Parathyroid adenoma (tissue), 2 donors: ENCODE results near the gene AGR3.
"Not testable (repeated sequence)": the region's sequence is repeated elsewhere in the genome, so short reads cannot be mapped to it uniquely, and the experiment has no call there.

Experiments
- H2AFZ ChIP-seq: fragments of 300-600 bp; sonication (generic); one replicate; pipeline ENCODE4 v1.7.0; 2017; ENCODE audit warnings: antibody characterized with exemption, mild to moderate bottlenecking
- H3K27ac ChIP-seq: fragments of 300-600 bp; sonication (generic); one replicate; pipeline ENCODE4 v1.7.0; 2017
- H3K27me3 ChIP-seq: fragments of 300-600 bp; sonication (generic); one replicate; pipeline ENCODE4 v1.7.0; 2017; ENCODE audit warnings: low read length; ENCODE audit not compliant: control insufficient read depth, insufficient read depth
- H3K36me3 ChIP-seq: fragments of 300-600 bp; sonication (generic); one replicate; pipeline ENCODE4 v1.7.0; 2017; ENCODE audit warnings: low read length; ENCODE audit not compliant: control insufficient read depth, insufficient read depth
- H3K4me1 ChIP-seq: fragments of 300-600 bp; sonication (generic); one replicate; pipeline ENCODE4 v1.7.0; 2017; ENCODE audit warnings: control low read depth
- H3K4me2 ChIP-seq: fragments of 300-600 bp; sonication (generic); one replicate; pipeline ENCODE4 v1.7.0; 2017; ENCODE audit warnings: low read length
- H3K4me3 ChIP-seq: fragments of 300-600 bp; sonication (generic); one replicate; pipeline ENCODE4 v1.7.0; 2017; ENCODE audit warnings: low read depth, low read length
- H3K79me2 ChIP-seq: fragments of 300-600 bp; sonication (generic); one replicate; pipeline ENCODE4 v1.7.0; 2017; ENCODE audit warnings: control low read depth
- H3K9ac ChIP-seq: fragments of 300-600 bp; sonication (generic); one replicate; pipeline ENCODE4 v1.7.0; 2017; ENCODE audit warnings: mild to moderate bottlenecking
- H3K9me3 ChIP-seq: fragments of 300-600 bp; sonication (generic); one replicate; pipeline ENCODE4 v1.7.0; 2017; ENCODE audit warnings: low read length; ENCODE audit not compliant: control insufficient read depth
- CTCF ChIP-seq: fragments of 300-600 bp; sonication (generic); IDR thresholded peaks from one replicate; pipeline ENCODE4 v1.7.0; 2017; ENCODE audit warnings: antibody characterized with exemption, mild to moderate bottlenecking
- donor health status: primary hyperparathyroidism.

Gene AGR3

GRCh38 chr7:16874066-16874465, 7.7 kb downstream of the AGR3 start:
- H3K4me3 ChIP-seq: no peak overlapping the region
- no peaks in the 10 kb centered on the region for H3K36me3 ChIP-seq
- H3K9me3 ChIP-seq: peaks cover 3% of the 10 kb centered on the region
- TF ChIP-seq CTCF: no peak
- H3K79me2 ChIP-seq: no peaks in the 10 kb centered on the region
- H3K27me3 ChIP-seq: no peaks in the 10 kb centered on the region
- no peak overlapping the region for H3K4me2 ChIP-seq
- no peak overlapping the region for H3K9ac ChIP-seq
- no peak overlapping the region for H3K27ac ChIP-seq
- H2AFZ ChIP-seq: no peak overlapping the region
- H3K4me1 ChIP-seq: no peaks in the 10 kb centered on the region

- Histone ChIP-seq H3K4me1 (no peaks in the 10 kb centered on the region), H3K27me3 (no peaks in the 10 kb centered on the region), H3K9ac (no peak overlapping the region), H3K4me3 (no peak overlapping the region), H3K9me3 (peaks cover 3% of the 10 kb centered on the region), H3K4me2 (no peak overlapping the region), H3K79me2 (no peaks in the 10 kb centered on the region), H3K36me3 (no peaks in the 10 kb centered on the region), H2AFZ (no peak overlapping the region), H3K27ac (no peak overlapping the region)
- TF ChIP-seq CTCF: no peak
Measured at GRCh38 chr7:16867328-16867727, 14.5 kb downstream of the AGR3 start.

GRCh38 chr7:16853189-16853588, 28.6 kb downstream of the AGR3 start:
- H3K4me3 ChIP-seq, H3K36me3 ChIP-seq, H3K9ac ChIP-seq, H3K27me3 ChIP-seq, H3K4me1 ChIP-seq, H2AFZ ChIP-seq, H3K4me2 ChIP-seq, H3K79me2 ChIP-seq, H3K9me3 ChIP-seq, H3K27ac ChIP-seq: not testable (repeated sequence)

- no peak for TF ChIP-seq CTCF
- peaks cover 7% of the 10 kb centered on the region for H3K4me1 ChIP-seq
Measured at GRCh38 chr7:16851829-16852228, 30.0 kb downstream of the AGR3 start.

GRCh38 chr7:16850614-16851466, 30.9 kb downstream of the AGR3 start:
- Histone ChIP-seq H3K27ac (no peak overlapping the region), H3K79me2 (no peaks in the 10 kb centered on the region), H3K4me2 (no peak overlapping the region), H3K36me3 (no peaks in the 10 kb centered on the region), H3K9me3 (no peaks in the 10 kb centered on the region), H3K4me1 (peaks cover 7% of the 10 kb centered on the region), H3K27me3 (no peaks in the 10 kb centered on the region), H2AFZ (no peak overlapping the region), H3K9ac (no peak overlapping the region), H3K4me3 (no peak overlapping the region)
- TF ChIP-seq CTCF: no peak

More at GRCh38 chr7:16851829-16852228, 30.0 kb downstream of the AGR3 start:
- Histone ChIP-seq H3K4me2 (no peak overlapping the region), H3K9ac (no peak overlapping the region), H3K27ac (no peak overlapping the region), H3K36me3 (no peaks in the 10 kb centered on the region), H2AFZ (no peak overlapping the region), H3K79me2 (no peaks in the 10 kb centered on the region), H3K27me3 (no peaks in the 10 kb centered on the region), H3K4me3 (no peak overlapping the region), H3K9me3 (no peaks in the 10 kb centered on the region)
